IMR-90 (cell line): Measurements from ENCODE around the gene PNP. TPM values are rescaled to one million over a fixed set of nuclear protein-coding genes. Genes with fewer than 3 reads are reported as not detected.
A peak's percentile ranks its signal among the peaks of the same experiment; 100 is the strongest.

Source experiments
- ATAC-seq: fragments of 200-7000 bp; cut with Tn5 transposase; 2 replicates; pipeline ENCODE4 v1.9.1; 2020; ENCODE audit warnings: low read depth, mild to moderate bottlenecking, moderate library complexity
- BruUV-seq: library from RNA; stranded (reverse); fragments of 400-500 nt; replicated peaks from 2 replicates; lab custom pipeline; 2021; lab: Mats Ljungman, UMichigan
- CTCF ChIA-PET: fragments of 300-600 bp; formaldehyde crosslinking; extraction: SDS; loops from one replicate; lab custom pipeline; 2021; ENCODE audit warnings: antibody characterized with exemption; lab: Yijun Ruan, JAX
- POLR2A ChIA-PET: fragments of 300-600 bp; sonication (Branson Sonifier 250); formaldehyde crosslinking; loops from one replicate; lab custom pipeline; 2022; ENCODE audit warnings: antibody characterized with exemption; ENCODE audit not compliant: unreplicated experiment; lab: Charles Lee
- DNase-seq: peaks from one replicate; pipeline ENCODE4 v3.0.0; 2013
- H2AFZ ChIP-seq: replicated peaks from 2 replicates; pipeline ENCODE3; 2013; ENCODE audit warnings: low read length, mild to moderate bottlenecking; ENCODE audit not compliant: poor library complexity
- H2AK5ac ChIP-seq: 2 replicates; pipeline ENCODE4 v1.6.1; 2013; ENCODE audit warnings: low read depth, low read length, inconsistent platforms
- H2AK9ac ChIP-seq: replicated peaks from 2 replicates; pipeline ENCODE3; 2013; ENCODE audit warnings: mild to moderate bottlenecking, low read depth, low read length, moderate library complexity; ENCODE audit not compliant: poor library complexity
- H2BK120ac ChIP-seq: 2 replicates; pipeline ENCODE4 v1.6.1; 2013; ENCODE audit warnings: low read depth, low read length, inconsistent platforms
- H2BK15ac ChIP-seq: 3 replicates; pipeline ENCODE4 v1.6.1; 2013; ENCODE audit warnings: low read depth, low read length, inconsistent platforms
- H2BK20ac ChIP-seq: 2 replicates; pipeline ENCODE4 v1.6.1; 2013; ENCODE audit warnings: low read depth, mild to moderate bottlenecking, inconsistent platforms, low read length, moderate library complexity
- H2BK5ac ChIP-seq: 2 replicates; pipeline ENCODE4 v1.6.1; 2013; ENCODE audit warnings: mild to moderate bottlenecking, low read depth, low read length, inconsistent platforms; ENCODE audit not compliant: poor library complexity, severe bottlenecking
- H3K14ac ChIP-seq: replicated peaks from 2 replicates; pipeline ENCODE4 v1.6.1; 2013; ENCODE audit warnings: low read depth, low read length, inconsistent platforms
- H3K18ac ChIP-seq: 2 replicates; pipeline ENCODE4 v1.6.1; 2013; ENCODE audit warnings: low read depth, low read length, control low read depth
- H3K23ac ChIP-seq: 2 replicates; pipeline ENCODE4 v1.6.1; 2013; ENCODE audit warnings: low read depth, low read length, inconsistent platforms
- H3K27ac ChIP-seq: 2 replicates; pipeline ENCODE4 v1.5.1; 2013; ENCODE audit warnings: mild to moderate bottlenecking, control low read depth, low read length; ENCODE audit not compliant: insufficient read depth
- H3K27me3 ChIP-seq: 2 replicates; pipeline ENCODE4 v1.6.1; 2013; ENCODE audit warnings: low read length; ENCODE audit not compliant: control insufficient read depth, insufficient read depth
- H3K36me3 ChIP-seq: 2 replicates; pipeline ENCODE4 v1.6.1; 2013; ENCODE audit warnings: low read length, mixed read lengths; ENCODE audit not compliant: control insufficient read depth, insufficient read depth
- H3K4ac ChIP-seq: 2 replicates; pipeline ENCODE4 v1.6.1; 2013; ENCODE audit warnings: low read depth, low read length, inconsistent platforms
- H3K4me1 ChIP-seq: 2 replicates; pipeline ENCODE4 v1.6.1; 2013; ENCODE audit warnings: low read length, mixed read lengths; ENCODE audit not compliant: control insufficient read depth, insufficient read depth
- H3K4me2 ChIP-seq: 2 replicates; pipeline ENCODE4 v1.6.1; 2013; ENCODE audit warnings: low read depth, mild to moderate bottlenecking, control low read depth, low read length, moderate library complexity
- H3K4me3 ChIP-seq: 2 replicates; pipeline ENCODE4 v1.5.1; 2013; ENCODE audit warnings: low read depth, mild to moderate bottlenecking, control low read depth, low read length, moderate library complexity; ENCODE audit not compliant: insufficient read depth
- H3K56ac ChIP-seq: 2 replicates; pipeline ENCODE4 v1.6.1; 2013; ENCODE audit warnings: low read length, inconsistent platforms; ENCODE audit not compliant: insufficient read depth; ENCODE audit errors: extremely low read depth
- H3K79me1 ChIP-seq, 2 experiments: 2 replicates each; pipeline ENCODE4 v1.6.1; 2013; ENCODE audit warnings: low read length in 2 of 2, inconsistent platforms in 1 of 2, low read depth in 1 of 2
- H3K9ac ChIP-seq: 2 replicates; pipeline ENCODE4 v1.6.1; 2013; ENCODE audit warnings: low read depth, low read length, control low read depth
- H3K9me1 ChIP-seq: 2 replicates; pipeline ENCODE4 v1.6.1; 2013; ENCODE audit warnings: low read length, inconsistent platforms; ENCODE audit not compliant: insufficient read depth
- H3K9me3 ChIP-seq: 2 replicates; pipeline ENCODE4 v1.6.1; 2013; ENCODE audit warnings: low read length; ENCODE audit not compliant: control insufficient read depth, insufficient read depth
- H4K20me1 ChIP-seq: 2 replicates; pipeline ENCODE4 v1.6.1; 2013; ENCODE audit warnings: low read length, inconsistent platforms; ENCODE audit not compliant: insufficient read depth
- H4K5ac ChIP-seq: 2 replicates; pipeline ENCODE4 v1.6.1; 2013; ENCODE audit warnings: mild to moderate bottlenecking, low read depth, low read length, control low read depth
- H4K8ac ChIP-seq, 2 experiments: 2 replicates each; pipeline ENCODE4 v1.6.1; 2013; ENCODE audit warnings: low read depth in 2 of 2, low read length in 2 of 2, control low read depth in 1 of 2, inconsistent platforms in 1 of 2
- H4K91ac ChIP-seq: 2 replicates; pipeline ENCODE4 v1.6.1; 2013; ENCODE audit warnings: low read depth, low read length, inconsistent platforms; ENCODE audit not compliant: insufficient read depth
- CEBPB ChIP-seq: IDR thresholded peaks from 2 replicates; pipeline ENCODE4 v1.6.1; 2012; ENCODE audit warnings: low read depth, low read length, improper control_type of control experiment
- MXI1 ChIP-seq: IDR thresholded peaks from 2 replicates; pipeline ENCODE4 v1.6.1; 2012; ENCODE audit warnings: low read depth, mild to moderate bottlenecking, low read length, moderate library complexity, borderline replicate concordance
- WGBS, 2 experiments: methylation state at CpG; one replicate each; pipeline versions ENCODE4 v1.1.5 to v1.1.7; 2013; ENCODE audit warnings: missing lambda C conversion rate in 2 of 2; ENCODE audit not compliant: insufficient read length in 1 of 2; ENCODE audit errors: extremely low coverage in 2 of 2; 5-methylcytosine and 5-hydroxymethylcytosine counted together
- dilution Hi-C: fragments of 300-500 bp; cut with HindIII; formaldehyde crosslinking; loops from one replicate; pipeline ENCODE4 v1.14.3; 2018; ENCODE audit warnings: low sequenced_read_pairs; ENCODE audit not compliant: unreplicated experiment
- in situ Hi-C: fragments of 300-500 bp; cut with MboI; formaldehyde crosslinking; loops from 3 replicates; pipeline ENCODE4 v1.14.3; 2019; ENCODE audit warnings: low sequenced_read_pairs, inconsistent platforms, mixed read lengths
- intact Hi-C: fragments of 100-400 bp; cut with micrococcal nuclease; formaldehyde crosslinking; loops from 2 replicates; pipeline ENCODE4 v1.10.0; 2022
- polyA plus RNA-seq, 3 experiments: library from polyadenylated mRNA; depleted of rRNA; stranded (reverse); fragments of >200 nt; gene quantifications; 2 replicates each; pipeline ENCODE4 v1.2.3, GENCODE V29; 2012; ENCODE audit warnings: low replicate concordance in 1 of 3
- total RNA-seq: library from RNA; depleted of rRNA; stranded (reverse); fragments of >200 nt; gene quantifications from 2 replicates; pipeline ENCODE4 v1.2.3, GENCODE V29; 2012

PNP gene
- total and polyA plus RNA-seq, 2 of the 4 experiments (the other 2 are of a cell fraction) = 53.4 to 68.8 TPM

GRCh38 chr14:20477211-20477876 lies 8.1 kb downstream of the PNP start:
- no peak overlapping the region for H2AK5ac ChIP-seq
- intact Hi-C loops (no loop called here), dilution Hi-C loops (no loop called here), in situ Hi-C loops (no loop called here)
- peak overlapping the region; percentile 2 for H2BK5ac ChIP-seq
- no peak overlapping the region for H2BK20ac ChIP-seq
- WGBS, 2 experiments = no CpG with 5 or more reads among the region's 1 CpG
- peak; percentile 30; the same call in 1 of the 2 replicates for TF ChIP-seq CEBPB
- TF ChIP-seq MXI1 = no peak
- no peaks in the 10 kb centered on the region; the same call in 1 of the 2 replicates for H3K9me1 ChIP-seq
- H2AFZ ChIP-seq = peak overlapping the region; percentile 72
- H4K8ac ChIP-seq = peak overlapping the region; percentile 8 to 52; a peak in 3 of 4 replicates
- no peaks in the 10 kb centered on the region for H3K9me3 ChIP-seq
- H3K4me3 ChIP-seq = no peak overlapping the region
- no peaks in the 10 kb centered on the region for H3K27me3 ChIP-seq
- H3K4me2 ChIP-seq = no peak overlapping the region
- ATAC-seq (peak; percentile 77), DNase-seq (peak; percentile 73)
- H4K91ac ChIP-seq = no peak overlapping the region; the same call in 1 of the 2 replicates
- BruUV-seq = no TSS peak
- H3K27ac ChIP-seq = no peak overlapping the region
- ChIA-PET CTCF (no interaction called here), POLR2A (no interaction called here)
- no peak overlapping the region for H2BK120ac ChIP-seq
- H3K4ac ChIP-seq = no peak overlapping the region
- H4K5ac ChIP-seq = no peak overlapping the region
- H3K4me1 ChIP-seq = no peaks in the 10 kb centered on the region
- H3K56ac ChIP-seq = no peak overlapping the region
- 0 out of 3 replicates have a peak overlapping the region, but pooled peaks have one; percentile 27 for H2BK15ac ChIP-seq
- no peak overlapping the region for H3K9ac ChIP-seq
- H3K36me3 ChIP-seq = peaks cover 10% of the 10 kb centered on the region
- no peak overlapping the region for H2AK9ac ChIP-seq
- no peak overlapping the region for H3K18ac ChIP-seq
- H3K23ac ChIP-seq = no peak overlapping the region
- H3K79me1 ChIP-seq = no peaks in the 10 kb centered on the region
- H3K14ac ChIP-seq = no peak overlapping the region; the same call in 1 of the 2 replicates
- H4K20me1 ChIP-seq = no peaks in the 10 kb centered on the region
